Measurements from ENCODE around the gene IDH3G.
"Not testable (repeated sequence)": the region's sequence is repeated elsewhere in the genome, so short reads cannot be mapped to it uniquely, and the experiment has no call there.

IDH3G gene

DNA sequence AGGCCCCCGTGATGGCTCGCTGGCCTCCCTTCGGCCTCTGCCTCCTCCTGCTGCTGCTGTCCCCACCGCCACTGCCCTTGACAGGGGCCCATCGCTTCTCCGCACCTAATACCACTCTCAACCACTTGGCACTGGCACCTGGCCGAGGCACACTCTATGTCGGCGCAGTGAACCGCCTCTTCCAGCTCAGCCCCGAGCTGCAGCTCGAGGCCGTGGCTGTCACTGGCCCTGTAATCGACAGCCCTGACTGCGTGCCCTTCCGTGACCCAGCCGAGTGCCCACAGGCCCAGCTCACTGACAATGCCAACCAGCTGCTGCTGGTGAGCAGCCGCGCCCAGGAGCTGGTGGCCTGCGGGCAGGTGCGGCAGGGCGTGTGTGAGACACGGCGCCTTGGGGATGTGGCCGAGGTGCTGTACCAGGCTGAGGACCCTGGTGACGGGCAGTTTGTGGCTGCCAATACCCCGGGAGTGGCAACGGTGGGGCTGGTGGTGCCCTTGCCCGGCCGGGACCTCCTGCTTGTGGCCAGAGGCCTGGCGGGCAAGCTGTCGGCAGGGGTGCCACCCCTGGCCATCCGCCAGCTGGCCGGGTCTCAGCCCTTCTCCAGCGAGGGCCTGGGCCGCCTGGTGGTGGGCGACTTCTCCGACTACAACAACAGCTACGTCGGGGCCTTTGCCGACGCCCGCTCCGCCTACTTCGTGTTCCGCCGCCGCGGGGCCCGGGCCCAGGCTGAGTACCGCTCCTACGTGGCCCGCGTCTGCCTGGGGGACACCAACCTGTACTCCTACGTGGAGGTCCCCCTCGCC lies 27.1 kb downstream of the IDH3G start:
- Mint-ChIP-seq H3K4me3 (no peak overlapping the region), H3K27ac (no peak overlapping the region)

DNA sequence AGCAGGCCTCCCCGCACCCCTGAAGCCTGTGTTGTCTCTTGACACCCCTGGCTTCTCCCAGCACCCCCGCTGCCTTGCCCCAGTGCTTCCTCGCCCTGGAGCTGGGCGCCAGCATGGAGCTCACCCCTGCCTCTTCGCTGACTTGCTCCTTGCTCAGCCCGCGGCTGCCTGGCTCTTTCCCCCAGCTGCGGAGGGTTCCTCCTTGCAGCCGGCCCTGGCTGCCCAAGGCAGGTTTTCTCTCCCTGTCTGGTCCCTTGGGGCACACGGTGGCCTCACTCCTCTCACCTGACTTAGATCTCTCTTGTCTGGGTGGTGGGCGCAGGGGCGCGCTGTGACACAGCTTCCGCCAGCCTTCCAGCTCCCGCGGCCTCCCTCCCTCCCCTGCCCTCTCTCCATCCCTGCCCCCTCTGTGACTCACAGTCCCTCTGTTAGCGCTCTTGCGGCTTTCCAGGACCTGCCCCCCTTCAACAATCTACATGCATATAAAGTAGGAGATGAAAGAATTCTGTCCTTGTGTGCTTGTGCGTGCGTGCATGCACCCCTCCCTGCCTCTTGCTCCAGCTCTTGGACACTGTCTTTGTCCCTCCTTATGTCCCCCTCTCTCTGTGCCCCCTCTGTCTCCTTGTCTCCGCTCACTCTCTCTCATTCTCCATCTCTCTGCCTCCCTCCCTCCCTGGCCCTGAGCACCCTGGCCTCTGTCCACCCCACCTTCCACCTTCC lies 27.9 kb downstream of the IDH3G start:
- no peaks in the 10 kb centered on the region for H3K9me3 Mint-ChIP-seq
- H3K4me3 Mint-ChIP-seq = peak overlapping the region; percentile 30
- no peaks in the 10 kb centered on the region for H3K36me3 Mint-ChIP-seq (ENCODE audit: low read depth)
- peaks cover 16% of the 10 kb centered on the region for H3K4me1 Mint-ChIP-seq (ENCODE audit: low read depth)
- peaks cover 16% of the 10 kb centered on the region for H3K27me3 Mint-ChIP-seq
- peak; percentile 58 for DNase-seq
- H3K27ac Mint-ChIP-seq = peak overlapping the region; percentile 22

More for the DNA sequence above, 27.1 kb downstream of the IDH3G start:
- H3K9me3 Mint-ChIP-seq = no peaks in the 10 kb centered on the region
- DNase-seq = no peak
- peaks cover 16% of the 10 kb centered on the region for H3K27me3 Mint-ChIP-seq
- H3K4me1 Mint-ChIP-seq (ENCODE audit: low read depth) = peaks cover 16% of the 10 kb centered on the region
- H3K36me3 Mint-ChIP-seq (ENCODE audit: low read depth) = no peaks in the 10 kb centered on the region

DNA sequence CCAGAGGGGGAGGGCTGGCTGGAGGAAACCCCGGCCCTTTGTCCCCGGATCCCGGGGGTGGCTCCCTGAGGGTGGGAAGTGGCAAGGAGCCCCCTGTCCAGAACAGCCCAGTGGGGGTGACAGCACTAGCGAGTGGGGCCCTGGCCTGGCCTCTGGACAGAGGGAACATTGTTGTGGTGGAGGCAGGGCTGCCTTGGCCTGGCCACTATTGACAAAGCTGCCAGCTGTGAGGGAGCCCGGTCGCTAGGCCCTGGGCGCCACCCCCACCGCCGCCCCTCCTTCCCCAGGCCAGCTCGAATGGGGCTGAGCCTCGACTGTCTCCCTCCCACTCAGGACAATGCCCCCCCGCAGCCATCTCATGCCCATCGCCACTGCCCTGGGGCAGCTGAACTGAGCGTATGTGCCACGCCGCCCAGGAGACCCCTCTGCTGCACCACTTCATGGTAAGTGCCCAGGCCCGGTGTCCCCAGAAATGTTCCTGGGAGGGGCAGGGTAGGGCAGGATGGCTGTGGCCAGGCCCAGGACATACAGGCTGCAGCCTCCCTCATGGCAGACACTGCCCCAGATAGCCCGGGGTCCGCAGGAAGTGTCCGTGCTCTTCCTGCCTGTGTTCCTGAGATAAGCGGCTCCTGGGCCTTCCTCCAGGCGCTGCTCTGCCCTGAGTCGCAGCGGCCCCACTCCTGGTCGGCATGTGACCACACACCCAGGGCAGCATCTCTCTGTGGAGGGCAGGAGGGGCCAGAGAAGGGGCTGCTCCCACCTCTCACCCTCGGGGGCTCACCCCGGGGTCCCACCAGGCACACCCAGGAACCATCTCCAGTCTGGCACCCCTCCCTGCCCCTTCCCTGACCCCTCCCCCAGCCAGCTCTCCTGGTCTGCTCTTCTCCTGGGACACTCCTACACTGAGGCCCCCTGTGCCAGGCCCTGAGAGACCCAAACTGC lies 28.8 kb downstream of the IDH3G start:
- DNase-seq = peak; percentile 27
- Mint-ChIP-seq H3K9me3 (no peaks in the 10 kb centered on the region), H3K36me3 (ENCODE audit: low read depth) (no peaks in the 10 kb centered on the region), H3K27me3 (peaks cover 16% of the 10 kb centered on the region), H3K4me3 (no peak overlapping the region), H3K27ac (no peak overlapping the region), H3K4me1 (ENCODE audit: low read depth) (peaks cover 16% of the 10 kb centered on the region)

DNA sequence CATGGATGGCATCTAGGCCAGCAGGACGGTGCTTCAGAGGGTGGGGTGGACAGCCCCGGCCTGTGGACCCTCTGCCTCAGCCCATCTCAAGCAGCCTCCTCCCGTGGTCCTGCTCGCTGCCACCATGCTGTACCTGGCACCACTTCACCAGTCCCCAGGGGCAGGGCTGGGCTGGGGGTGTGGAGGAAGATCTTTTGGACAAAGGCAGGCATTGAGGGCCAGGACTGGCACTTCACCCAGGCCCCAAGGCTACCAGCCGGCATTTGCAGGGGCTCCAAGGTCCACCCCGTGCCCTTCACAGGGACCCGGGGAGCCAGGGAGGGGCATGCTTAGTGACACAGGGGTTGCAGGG lies 29.4 kb downstream of the IDH3G start:
- Mint-ChIP-seq H3K9me3 (no peaks in the 10 kb centered on the region), H3K36me3 (ENCODE audit: low read depth) (no peaks in the 10 kb centered on the region), H3K4me1 (ENCODE audit: low read depth) (peaks cover 16% of the 10 kb centered on the region), H3K27me3 (peaks cover 13% of the 10 kb centered on the region), H3K27ac (no peak overlapping the region), H3K4me3 (no peak overlapping the region)
- no peak for DNase-seq

DNA sequence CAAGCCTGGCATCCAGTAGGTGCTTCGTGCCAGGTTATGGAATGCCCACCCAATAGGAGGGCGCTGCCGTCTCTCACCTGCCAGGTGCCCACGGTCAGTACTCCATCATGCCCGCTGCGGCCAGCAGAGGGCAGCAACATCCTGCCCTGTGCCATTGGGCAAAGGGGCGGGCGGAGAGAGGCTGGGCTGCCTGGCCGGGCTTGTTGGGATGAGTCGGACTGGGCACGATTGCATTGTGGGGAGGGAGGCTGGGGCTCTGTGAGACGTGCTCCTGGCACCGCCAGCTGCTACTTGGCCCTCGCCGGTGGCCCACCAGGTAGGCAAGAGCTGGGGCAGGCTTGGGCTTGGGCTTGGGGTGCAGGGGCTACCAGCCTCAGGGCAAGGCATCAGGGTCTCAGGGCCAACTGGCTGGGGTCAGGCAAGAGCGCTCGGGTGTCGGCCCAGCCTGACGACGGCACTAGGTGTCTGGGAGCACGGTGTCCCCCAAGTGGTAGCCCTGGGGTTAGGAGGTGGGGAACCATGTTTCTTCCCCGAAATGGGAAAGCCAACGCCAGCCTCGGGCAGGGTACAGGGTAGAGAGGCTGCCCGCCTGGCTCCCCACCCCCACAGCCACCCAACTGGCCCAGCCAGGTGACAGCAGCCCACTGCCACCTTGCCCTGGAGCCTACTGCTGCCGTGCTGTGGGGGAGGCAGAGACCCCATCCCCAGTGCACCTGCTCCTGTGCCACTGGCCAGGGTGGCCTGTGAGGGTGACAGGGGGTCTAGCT lies 30.0 kb downstream of the IDH3G start, which contains the start of gene PLXNB3:
Gene PLXNB3 (plus strand): TSS at position 261 of the 767 bp plus-strand sequence. CDS start 1,287 bp downstream, outside the sequence.
- Mint-ChIP-seq H3K36me3 (ENCODE audit: low read depth) (no peaks in the 10 kb centered on the region), H3K4me1 (ENCODE audit: low read depth) (peaks cover 16% of the 10 kb centered on the region), H3K9me3 (no peaks in the 10 kb centered on the region), H3K4me3 (no peak within 1 kb of the TSS), H3K27me3 (peaks cover 10% of the 10 kb centered on the region), H3K27ac (no peak within 1 kb of the TSS)
- peak; percentile 86 for DNase-seq

DNA sequence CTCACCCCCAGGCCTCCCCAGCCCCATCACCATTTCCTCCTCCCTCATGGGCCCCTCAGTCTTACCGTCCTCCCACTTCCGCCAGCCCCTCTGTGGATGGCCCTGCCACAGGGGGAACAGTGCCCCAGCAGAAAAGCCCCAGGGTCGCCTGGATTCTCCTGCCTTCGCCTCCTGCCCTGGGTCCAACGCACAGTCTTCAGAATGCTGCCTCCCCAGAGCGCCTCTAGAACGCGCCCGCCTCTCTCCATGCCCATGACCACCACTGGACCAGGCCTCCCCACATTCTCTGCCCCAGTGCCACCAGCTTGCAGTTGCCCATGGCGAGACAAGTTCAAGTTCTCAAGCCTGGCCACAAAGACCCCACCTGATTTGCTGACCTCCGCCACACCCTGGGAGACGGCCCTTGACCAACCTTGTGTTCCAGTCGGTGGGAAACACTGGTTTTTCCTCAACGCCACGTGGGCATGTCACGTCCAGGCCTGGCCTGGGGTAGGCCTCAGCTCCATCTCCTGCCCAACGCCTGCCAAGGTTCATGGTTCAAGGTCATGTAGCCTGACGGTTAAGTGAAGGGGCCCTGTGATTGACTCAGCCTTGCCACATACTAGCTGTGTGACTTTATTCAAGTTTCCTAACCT lies 30.8 kb downstream of the IDH3G start:
- Mint-ChIP-seq H3K9me3 (no peaks in the 10 kb centered on the region), H3K4me3 (no peak overlapping the region), H3K27ac (no peak overlapping the region), H3K36me3 (ENCODE audit: low read depth) (no peaks in the 10 kb centered on the region), H3K27me3 (peaks cover 13% of the 10 kb centered on the region), H3K4me1 (ENCODE audit: low read depth) (peaks cover 16% of the 10 kb centered on the region)
- no peak for DNase-seq

DNA sequence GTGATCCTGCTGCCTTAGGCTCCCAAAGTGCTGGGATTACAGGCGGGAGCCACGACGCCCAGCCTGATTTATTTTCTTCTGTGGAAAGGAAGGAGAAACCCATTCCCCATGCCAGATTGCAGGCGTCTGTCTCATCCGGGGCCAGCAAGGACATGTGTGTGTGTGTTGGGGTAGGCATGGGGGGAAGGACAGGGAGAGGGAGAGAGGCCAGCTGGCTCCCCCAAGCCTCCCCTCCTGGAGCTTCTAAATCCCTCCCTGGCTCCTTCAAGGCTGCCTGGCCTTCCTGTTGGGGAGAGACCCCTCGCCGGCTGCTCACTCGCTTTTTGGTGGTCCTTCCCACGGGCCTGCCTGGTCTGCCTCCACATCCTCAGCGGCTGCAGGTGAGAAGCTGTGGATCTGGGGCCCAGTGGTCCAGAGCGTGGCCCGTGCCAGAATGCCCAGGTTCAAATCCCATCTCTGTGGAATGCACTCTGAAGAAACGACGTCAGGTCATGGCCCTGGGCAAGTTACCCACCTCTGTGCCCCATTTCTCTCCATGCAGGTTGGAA lies 31.5 kb downstream of the IDH3G start:
- H3K4me1 Mint-ChIP-seq (ENCODE audit: low read depth) = peaks cover 13% of the 10 kb centered on the region
- no peak for DNase-seq
- H3K4me3 Mint-ChIP-seq = no peak overlapping the region
- no peaks in the 10 kb centered on the region for H3K36me3 Mint-ChIP-seq (ENCODE audit: low read depth)
- no peaks in the 10 kb centered on the region for H3K9me3 Mint-ChIP-seq
- H3K27me3 Mint-ChIP-seq = peaks cover 15% of the 10 kb centered on the region
- no peak overlapping the region for H3K27ac Mint-ChIP-seq

DNA sequence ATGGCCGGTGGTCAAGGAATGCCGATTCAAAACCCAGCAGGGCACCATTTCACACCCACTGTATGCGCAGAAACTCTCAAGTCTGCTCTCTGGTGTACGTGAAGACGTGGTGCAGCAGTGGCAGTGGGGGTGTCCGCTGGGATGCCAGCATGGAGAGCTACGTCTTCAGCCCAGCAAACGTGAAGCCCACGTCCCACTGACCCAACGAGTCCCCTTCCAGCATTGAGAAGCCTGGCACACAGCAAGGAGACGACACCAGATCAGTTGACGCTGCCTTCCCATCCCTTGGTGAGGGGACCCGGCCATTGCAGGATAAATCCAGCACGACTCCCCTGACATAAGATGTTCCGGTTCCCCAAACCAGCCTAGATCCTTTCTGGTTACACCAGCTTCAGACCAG lies 32.3 kb downstream of the IDH3G start:
- no peak overlapping the region for H3K4me3 Mint-ChIP-seq
- no peaks in the 10 kb centered on the region for H3K9me3 Mint-ChIP-seq
- DNase-seq = no peak
- peaks cover 13% of the 10 kb centered on the region for H3K4me1 Mint-ChIP-seq (ENCODE audit: low read depth)
- H3K36me3 Mint-ChIP-seq (ENCODE audit: low read depth) = no peaks in the 10 kb centered on the region
- no peak overlapping the region for H3K27ac Mint-ChIP-seq
- H3K27me3 Mint-ChIP-seq = peaks cover 23% of the 10 kb centered on the region

DNA sequence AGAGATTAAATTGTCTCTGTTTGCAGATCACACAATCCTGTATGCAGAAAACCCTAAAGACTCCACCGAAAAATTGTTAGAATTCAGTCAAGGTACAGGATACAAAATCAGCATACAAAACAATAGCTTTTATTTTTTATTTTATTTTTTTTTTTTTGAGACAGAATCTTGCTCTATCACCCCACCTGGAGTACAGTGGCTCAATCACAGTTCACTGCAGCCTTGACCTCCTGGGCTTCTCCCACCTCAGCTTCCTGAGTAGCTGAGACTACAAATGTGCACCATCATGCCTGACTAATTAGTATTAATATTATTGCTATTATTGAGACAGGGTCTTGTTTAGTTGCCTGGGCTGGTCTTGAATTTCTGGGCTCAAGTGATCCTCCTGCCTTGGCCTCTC lies 39.0 kb downstream of the IDH3G start:
- H3K4me3 Mint-ChIP-seq = no peak overlapping the region
- H3K27ac Mint-ChIP-seq = no peak overlapping the region
- H3K27me3 Mint-ChIP-seq = peaks cover 43% of the 10 kb centered on the region
- DNase-seq = no peak
- no peaks in the 10 kb centered on the region for H3K36me3 Mint-ChIP-seq (ENCODE audit: low read depth)
- H3K9me3 Mint-ChIP-seq = no peaks in the 10 kb centered on the region
- no peaks in the 10 kb centered on the region for H3K4me1 Mint-ChIP-seq (ENCODE audit: low read depth)

DNA sequence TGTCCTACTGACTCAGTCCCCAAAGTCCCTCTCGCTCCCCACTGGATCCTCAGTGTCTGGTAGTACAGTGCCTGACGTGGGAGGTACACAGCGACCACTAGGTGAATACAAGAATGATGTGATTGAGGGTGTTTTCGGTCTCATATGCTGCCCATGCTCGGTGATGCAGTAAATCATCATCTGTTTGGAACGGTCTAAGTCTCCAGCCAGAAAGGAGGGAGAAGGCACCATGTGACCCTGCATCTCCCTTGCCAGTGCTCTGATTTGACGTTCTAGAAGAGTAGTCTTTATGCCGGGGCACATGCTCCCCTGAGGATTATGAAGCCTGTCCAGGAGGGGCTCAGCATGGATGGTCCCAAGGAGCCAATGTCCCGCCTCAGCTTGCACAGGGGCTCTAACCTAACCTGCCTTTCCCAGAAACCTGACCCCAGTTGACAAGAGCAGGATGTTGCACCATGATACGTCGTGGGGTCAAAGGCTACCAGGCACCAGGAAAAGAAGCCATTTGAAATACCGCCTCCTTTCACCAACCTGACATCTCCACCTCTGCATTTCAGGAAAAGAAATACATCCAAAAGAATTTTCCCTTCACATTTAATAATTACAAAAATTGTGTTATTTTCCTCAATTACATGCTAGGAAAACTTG lies 43.9 kb downstream of the IDH3G start:
- no peak for DNase-seq
- Mint-ChIP-seq H3K9me3 (no peaks in the 10 kb centered on the region), H3K27ac (no peak overlapping the region), H3K36me3 (ENCODE audit: low read depth) (no peaks in the 10 kb centered on the region), H3K4me3 (no peak overlapping the region), H3K4me1 (ENCODE audit: low read depth) (no peaks in the 10 kb centered on the region), H3K27me3 (peaks cover 53% of the 10 kb centered on the region)

DNA sequence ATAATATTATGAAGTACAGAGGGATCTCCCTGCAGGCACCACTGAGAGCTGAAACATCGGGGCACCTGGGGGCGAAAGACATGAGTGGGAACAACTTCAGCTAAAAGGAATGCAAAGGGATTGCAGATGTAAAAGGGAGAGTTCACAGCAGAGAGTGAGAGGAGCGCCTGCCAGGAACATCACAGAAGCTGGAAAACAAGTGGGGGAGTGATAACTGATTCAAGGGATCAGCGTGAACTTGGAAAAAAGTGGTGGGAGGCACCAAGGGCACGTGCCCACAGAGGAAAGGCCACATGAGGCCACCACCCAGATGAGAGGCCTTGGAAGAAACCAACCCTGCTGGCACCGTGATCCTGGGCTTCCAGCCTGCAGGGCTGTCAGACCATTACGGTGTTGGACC lies 45.2 kb downstream of the IDH3G start:
- not testable (repeated sequence) for H3K27ac Mint-ChIP-seq; DNase-seq; H3K36me3 Mint-ChIP-seq (ENCODE audit: low read depth); H3K4me3 Mint-ChIP-seq; H3K4me1 Mint-ChIP-seq (ENCODE audit: low read depth); H3K9me3 Mint-ChIP-seq
- peaks cover 58% of the 10 kb centered on the region for H3K27me3 Mint-ChIP-seq

DNA sequence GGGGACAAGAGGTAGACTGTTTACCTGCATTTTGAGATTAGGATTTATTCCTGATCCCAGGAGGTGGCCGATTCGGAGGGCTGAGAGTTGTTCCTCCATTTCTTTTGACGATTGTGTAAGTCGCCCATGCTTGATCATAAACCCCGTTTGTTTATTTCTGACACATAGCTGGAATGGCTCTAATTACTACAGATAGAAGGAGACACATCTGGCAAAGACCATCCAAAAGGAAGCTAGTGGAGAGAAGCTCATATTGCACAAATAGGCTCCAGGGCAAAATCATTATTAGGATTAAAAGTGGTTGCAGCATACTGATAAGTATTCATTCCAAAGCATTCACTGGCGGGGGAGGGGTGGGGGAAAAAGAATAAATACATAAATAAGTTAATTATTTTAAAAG lies 47.2 kb downstream of the IDH3G start:
- not testable (repeated sequence) for H3K27ac Mint-ChIP-seq; H3K4me1 Mint-ChIP-seq (ENCODE audit: low read depth); H3K36me3 Mint-ChIP-seq (ENCODE audit: low read depth); H3K4me3 Mint-ChIP-seq; H3K9me3 Mint-ChIP-seq; DNase-seq
- peaks cover 52% of the 10 kb centered on the region for H3K27me3 Mint-ChIP-seq

DNA sequence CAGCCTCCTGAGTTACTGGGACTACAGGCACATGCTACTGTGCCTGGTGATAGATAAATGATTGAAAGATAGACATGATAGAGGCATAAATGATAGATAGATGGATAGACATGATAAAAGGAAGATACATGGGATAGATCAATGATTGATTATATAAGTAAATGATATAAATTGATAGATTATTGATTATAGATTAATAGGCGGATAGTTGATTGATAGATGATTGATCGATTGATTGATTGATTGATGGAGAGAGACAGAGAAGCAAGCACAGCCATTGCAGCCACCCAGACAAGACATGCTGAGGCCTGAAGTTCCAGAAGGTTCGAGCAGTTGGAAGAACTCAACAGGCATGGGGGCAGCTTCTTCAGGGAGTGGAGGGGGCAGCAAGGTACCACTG lies 47.8 kb downstream of the IDH3G start:
- DNase-seq = no peak
- no peak overlapping the region for H3K27ac Mint-ChIP-seq

More for the DNA sequence above, 47.8 kb downstream of the IDH3G start:
- Mint-ChIP-seq H3K4me1 (ENCODE audit: low read depth) (peaks cover 3% of the 10 kb centered on the region), H3K27me3 (peaks cover 51% of the 10 kb centered on the region), H3K9me3 (no peaks in the 10 kb centered on the region), H3K4me3 (no peak overlapping the region), H3K36me3 (ENCODE audit: low read depth) (no peaks in the 10 kb centered on the region)
